Fibroblast of the aortic adventitia (primary cell): ENCODE results near the gene SEMA3C. TPM values are rescaled to one million over a fixed set of nuclear protein-coding genes. Genes with fewer than 3 reads are reported as not detected.

ENCODE experiments used
- DNase-seq: peaks from one replicate; pipeline ENCODE4 v3.0.0-alpha.2; 2010; ENCODE audit warnings: low read depth
- H3K4me3 ChIP-seq: 2 replicates; pipeline ENCODE4 v1.5.1; 2011; ENCODE audit warnings: low read depth, mild to moderate bottlenecking, control low read depth, low read length, moderate library complexity
- total RNA-seq: library from RNA; depleted of rRNA; stranded (reverse); fragments of >200 nt; gene quantifications from 2 replicates; pipeline ENCODE4 v1.2.3, GENCODE V29; 2012; ENCODE audit warnings: low replicate concordance
- TF ChIP-seq, protein P1 (sequence below): IDR thresholded peaks from 2 replicates; pipeline ENCODE4 v1.5.1; 2011; ENCODE audit warnings: mild to moderate bottlenecking, low read length, control low read depth, inconsistent platforms; ENCODE audit not compliant: insufficient read depth

The SEMA3C gene
- total RNA-seq, 1 donor = 208 TPM

DNA sequence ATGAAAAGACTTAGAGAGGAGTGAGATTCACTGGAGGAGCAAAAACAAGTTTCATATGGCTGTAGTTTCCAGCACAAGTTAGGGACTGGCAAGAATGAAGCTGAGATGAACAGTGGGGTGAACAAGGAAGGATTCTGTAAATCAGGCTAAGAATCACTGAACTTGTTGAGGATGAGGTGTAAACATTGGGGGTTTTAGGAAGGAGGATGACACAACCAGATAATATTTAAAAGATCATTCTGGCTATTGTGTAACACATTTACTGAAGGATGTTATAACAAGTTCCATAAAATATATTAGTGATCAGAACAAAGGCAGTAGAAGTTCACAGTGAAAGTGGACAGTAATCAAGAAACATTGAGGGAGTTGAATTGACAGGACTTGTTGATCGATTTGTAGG is 211.5 kb downstream of the SEMA3C start:
- TF ChIP-seq, protein P1, sequence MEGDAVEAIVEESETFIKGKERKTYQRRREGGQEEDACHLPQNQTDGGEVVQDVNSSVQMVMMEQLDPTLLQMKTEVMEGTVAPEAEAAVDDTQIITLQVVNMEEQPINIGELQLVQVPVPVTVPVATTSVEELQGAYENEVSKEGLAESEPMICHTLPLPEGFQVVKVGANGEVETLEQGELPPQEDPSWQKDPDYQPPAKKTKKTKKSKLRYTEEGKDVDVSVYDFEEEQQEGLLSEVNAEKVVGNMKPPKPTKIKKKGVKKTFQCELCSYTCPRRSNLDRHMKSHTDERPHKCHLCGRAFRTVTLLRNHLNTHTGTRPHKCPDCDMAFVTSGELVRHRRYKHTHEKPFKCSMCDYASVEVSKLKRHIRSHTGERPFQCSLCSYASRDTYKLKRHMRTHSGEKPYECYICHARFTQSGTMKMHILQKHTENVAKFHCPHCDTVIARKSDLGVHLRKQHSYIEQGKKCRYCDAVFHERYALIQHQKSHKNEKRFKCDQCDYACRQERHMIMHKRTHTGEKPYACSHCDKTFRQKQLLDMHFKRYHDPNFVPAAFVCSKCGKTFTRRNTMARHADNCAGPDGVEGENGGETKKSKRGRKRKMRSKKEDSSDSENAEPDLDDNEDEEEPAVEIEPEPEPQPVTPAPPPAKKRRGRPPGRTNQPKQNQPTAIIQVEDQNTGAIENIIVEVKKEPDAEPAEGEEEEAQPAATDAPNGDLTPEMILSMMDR = no peak
- no peak for DNase-seq
- H3K4me3 ChIP-seq = no peak overlapping the region

DNA sequence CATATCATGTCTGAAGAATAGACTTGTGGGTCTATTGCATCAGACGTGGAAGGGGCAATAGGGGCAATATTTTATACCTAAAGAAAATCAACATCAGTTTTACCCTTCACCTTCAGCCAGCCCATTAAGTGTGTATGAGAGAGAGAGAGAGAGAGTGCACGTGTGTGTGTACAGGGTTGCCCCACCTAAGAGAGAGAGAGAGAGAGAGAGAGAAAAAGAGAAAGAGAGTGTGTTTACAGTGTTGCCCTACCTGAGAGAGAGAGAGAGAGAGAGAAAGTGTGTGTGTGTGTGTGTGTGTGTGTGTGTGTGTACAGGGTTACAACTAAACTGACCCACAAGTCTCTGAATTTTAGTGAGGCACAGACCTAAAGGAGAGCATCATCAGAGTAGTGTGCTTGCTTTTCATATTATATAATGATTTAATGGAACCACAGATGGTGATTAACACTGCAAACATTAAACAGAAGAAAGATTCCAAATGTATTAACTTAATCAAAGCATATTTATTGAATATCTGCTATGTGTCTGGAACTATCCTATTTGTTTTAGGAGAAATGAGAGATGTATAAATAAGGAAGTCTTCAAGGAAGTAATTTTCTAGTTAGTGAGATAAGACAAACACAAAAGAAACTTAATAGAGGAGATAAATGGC is 213.6 kb downstream of the SEMA3C start:
- TF ChIP-seq, protein P1 = no peak
- no peak for DNase-seq
- H3K4me3 ChIP-seq = no peak overlapping the region

DNA sequence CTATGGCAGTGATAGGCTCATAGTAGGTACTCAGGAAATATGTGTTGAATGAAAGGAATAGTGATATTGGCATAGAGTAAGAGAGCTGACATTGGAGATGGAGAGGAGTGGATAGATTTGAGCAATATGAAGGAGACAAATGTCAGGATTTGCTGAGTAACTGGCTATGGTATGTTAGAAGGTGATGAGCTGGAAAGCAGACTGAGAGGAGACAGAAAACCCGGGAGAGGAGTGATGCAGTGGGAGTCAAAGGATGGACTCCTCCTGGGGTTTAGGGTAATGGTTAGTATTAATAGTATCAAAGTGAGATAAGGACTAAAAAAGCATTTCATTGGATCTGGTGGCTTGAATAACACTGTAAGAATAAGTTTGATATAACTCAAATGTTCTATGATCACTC is 215.6 kb downstream of the SEMA3C start:
- DNase-seq = no peak

DNA sequence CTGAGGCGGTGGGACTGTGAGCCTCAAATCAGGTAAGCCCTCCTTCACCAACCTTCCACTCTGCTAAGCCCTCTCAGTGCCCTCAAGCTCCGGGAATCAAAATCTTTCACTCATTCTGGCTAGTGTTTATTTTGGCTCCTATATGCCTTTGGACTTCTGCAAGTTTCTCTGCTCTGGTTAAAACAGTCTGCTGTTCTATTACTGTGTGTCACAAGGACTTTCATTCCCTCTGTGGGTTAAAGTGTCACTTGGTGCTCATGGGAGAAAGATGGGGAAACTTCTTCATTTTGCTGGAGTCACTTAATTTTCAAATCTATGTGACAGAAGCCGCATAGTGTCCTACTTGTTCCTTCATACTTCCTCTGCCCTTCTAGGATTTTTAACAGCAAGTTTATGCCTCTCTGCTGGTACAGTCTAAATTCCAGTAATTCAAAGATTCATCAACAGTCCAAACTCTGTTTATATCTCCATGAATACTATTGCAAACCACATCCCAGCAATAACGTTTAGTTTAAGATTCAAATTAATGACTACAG is 219.1 kb downstream of the SEMA3C start:
- TF ChIP-seq, protein P1 = no peak
- H3K4me3 ChIP-seq = no peak overlapping the region
- DNase-seq = peak; percentile 32

More for the DNA sequence above, 215.6 kb downstream of the SEMA3C start:
- no peak overlapping the region for H3K4me3 ChIP-seq
- TF ChIP-seq, protein P1 = no peak

DNA sequence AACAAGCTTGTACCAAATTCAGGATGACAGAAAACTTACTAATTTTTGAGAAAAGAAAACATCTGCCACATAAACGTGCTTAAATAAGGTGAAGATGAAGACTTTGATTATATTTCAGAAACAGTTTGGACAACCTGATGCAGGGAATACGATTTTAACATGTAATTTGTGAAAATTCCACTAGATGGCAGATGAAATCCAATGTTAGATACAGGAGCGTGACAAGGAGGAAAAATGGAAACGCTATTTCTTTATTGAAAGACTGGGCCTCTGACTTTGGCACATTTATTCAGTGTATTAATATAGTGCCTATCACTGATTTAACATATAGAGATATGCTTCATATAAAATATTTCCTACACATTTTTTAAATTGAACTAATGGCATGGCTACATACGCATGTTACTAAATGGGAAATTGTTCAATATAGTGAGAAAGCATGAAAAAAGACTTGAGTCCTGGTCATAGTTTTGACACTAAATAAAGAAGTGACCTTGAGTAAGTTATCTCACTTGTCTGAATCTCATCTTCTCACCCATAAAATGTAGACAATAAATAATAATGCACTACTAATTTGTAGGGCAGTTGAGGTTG is 219.7 kb downstream of the SEMA3C start:
- no peak overlapping the region for H3K4me3 ChIP-seq
- peak; percentile 77 for DNase-seq
- TF ChIP-seq, protein P1 = peak; percentile 38
